GM12873 (cell line): ENCODE data around the gene NUDT7.

Experiments used
- TF ChIP-seq, protein P1 (sequence below): IDR thresholded peaks from 2 replicates; pipeline ENCODE4 v1.5.1; 2012; ENCODE audit warnings: low read depth, mild to moderate bottlenecking, moderate library complexity, low read length, control low read depth; ENCODE audit not compliant: insufficient read depth; ENCODE audit errors: missing control alignments

Gene NUDT7

DNA sequence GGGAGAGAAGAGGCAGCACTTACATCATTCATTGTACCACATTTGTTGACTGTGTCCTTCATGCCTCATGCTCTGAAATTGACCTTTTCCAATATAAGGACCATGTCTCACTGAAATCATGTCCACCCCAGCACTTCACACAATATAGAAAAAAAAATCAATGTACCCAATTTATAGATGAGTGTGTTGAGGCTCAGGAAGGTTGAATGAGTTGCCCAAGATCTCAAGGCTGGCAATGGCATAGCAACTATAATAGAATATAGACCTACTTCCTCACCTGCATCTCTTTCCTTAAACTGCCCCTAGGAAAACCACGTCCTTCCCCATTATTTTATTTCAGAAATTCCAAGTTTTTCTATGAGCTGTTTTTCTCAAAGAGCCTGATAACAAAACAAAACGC, 65.1 kb downstream of the NUDT7 start:
- TF ChIP-seq, protein P1, sequence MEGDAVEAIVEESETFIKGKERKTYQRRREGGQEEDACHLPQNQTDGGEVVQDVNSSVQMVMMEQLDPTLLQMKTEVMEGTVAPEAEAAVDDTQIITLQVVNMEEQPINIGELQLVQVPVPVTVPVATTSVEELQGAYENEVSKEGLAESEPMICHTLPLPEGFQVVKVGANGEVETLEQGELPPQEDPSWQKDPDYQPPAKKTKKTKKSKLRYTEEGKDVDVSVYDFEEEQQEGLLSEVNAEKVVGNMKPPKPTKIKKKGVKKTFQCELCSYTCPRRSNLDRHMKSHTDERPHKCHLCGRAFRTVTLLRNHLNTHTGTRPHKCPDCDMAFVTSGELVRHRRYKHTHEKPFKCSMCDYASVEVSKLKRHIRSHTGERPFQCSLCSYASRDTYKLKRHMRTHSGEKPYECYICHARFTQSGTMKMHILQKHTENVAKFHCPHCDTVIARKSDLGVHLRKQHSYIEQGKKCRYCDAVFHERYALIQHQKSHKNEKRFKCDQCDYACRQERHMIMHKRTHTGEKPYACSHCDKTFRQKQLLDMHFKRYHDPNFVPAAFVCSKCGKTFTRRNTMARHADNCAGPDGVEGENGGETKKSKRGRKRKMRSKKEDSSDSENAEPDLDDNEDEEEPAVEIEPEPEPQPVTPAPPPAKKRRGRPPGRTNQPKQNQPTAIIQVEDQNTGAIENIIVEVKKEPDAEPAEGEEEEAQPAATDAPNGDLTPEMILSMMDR, result no peak

DNA sequence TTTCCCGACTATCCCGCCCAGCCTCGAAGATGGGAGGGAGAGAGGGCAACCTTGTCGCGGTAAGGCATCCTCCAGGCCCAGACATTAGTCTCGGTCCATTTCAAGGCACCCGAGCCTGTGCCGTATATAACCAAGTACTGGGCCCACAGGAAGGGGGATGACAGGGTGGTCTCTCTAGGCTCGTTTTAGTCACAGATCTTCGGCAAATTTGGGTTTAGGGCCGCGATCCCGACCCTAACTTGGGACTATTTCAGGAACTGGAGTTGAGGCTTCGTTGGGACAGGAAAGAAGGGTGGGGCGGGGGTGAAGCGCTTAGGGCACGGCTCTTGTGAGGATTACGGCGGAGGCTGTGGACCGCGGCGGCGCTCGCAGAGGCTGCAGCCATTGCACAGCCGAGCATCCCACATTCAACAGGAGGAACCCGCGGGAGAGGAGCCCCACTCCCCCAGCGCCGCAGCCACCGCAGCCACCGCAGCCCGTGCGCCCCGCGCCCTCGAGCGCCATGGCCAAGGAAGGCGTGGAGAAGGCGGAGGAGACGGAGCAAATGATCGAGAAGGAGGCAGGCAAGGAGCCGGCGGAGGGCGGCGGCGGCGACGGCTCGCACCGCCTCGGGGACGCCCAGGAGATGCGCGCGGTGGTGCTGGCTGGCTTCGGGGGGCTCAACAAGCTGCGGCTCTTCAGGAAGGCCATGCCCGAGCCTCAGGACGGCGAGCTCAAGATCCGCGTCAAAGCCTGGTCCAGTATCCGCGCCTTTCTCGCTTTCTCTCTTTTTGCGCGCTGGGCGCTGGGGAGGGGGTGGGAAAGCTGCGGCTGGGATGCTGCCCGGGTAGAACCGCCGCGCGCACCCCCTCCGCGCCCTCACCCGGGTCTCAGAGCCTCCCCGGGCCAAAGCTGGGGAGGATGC, 66.1 kb downstream of the NUDT7 start, which contains the start of gene VAT1L:
TSS of gene VAT1L (plus strand) at position 384 of the 904 bp plus-strand sequence. CDS start at position 503, 119 bp downstream.
- TF ChIP-seq, protein P1, result no peak

DNA sequence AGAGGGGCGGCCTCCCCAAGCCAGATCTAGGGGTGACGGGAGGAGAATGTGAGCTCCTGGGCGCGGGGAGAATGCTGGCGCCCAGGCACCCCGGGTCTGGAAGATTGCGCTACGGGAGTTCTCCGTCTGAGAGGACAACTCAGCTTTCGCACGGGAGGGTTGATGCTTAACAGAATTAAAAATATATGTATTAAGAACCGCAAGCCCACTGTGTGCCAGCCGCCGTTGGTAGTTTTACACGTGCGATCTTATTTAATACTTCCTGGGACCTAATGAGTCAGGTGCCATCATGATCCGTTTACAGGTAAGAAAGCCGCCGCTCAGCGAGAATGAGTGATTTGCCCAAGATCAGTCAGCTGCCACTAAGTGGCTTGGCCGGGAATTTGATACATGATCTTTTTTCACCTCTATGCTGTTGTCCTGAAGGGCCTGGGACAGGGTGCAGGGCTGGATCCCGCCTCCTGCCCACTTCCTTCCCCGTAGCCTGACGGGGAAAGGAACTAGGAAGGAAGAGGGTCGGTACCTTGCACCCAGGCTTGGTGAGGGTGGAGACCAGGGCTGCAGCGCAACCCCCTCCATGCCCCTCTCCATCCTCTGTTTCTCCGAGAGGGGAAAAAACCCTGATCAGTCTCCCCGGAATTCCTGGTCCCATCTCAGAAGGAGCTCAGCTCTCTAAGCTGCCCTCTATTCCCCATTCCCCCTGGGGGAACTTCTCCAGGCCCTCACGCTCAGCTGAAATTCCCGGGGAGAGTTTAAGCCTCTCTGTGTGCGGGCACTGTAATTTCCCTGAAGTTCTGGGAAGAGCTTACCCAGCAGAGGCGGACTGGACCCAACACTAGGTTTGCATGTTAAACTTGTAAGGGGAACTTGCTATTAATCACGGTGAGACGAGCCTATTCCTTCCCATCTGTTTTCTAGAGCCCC, 67.0 kb downstream of the NUDT7 start:
- TF ChIP-seq, protein P1, result no peak

DNA sequence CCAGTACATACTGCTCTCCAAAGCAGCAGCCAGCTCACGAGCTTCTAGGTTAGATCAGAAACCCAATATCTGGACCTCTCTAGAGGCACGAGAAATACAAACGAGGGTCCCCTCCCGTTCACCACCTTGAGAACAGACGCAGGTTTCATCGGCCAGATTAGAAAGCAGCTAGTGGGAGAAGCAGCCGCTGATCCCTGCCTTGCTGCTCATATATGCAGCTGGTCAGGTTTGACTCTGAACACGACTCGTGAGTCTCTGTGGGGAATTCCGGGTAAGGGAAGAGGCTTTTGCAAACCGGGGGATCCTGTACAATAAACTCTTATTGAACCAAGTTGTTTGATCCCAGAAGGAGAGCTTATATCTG, 67.7 kb downstream of the NUDT7 start:
- TF ChIP-seq, protein P1, result no peak

DNA sequence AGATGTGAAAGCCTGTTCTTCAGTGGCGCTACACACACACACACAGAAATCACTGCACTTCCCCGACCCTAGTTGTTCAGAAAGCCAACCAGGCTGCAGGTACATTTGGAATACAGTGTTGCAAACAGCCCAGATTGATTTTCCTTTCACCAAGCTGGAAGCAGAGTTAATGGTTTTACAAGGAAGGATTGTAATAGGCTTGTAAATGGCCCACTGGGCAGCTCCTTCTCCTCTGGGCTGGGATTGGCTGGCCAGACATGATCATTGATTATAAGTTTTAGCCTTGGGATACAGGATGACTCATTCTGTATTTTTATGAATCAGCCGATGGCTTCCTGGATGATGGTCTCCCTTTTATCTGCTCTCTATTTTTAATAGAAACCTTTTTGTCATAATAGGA, 68.6 kb downstream of the NUDT7 start:
- TF ChIP-seq, protein P1, result no peak
